Nephron (organoid): ENCODE measurements around the gene N4BP2L2.

Experiments
- H3K27ac Mint-ChIP-seq, 3 experiments: 2 replicates each; pipeline ENCODE4 v1.8.0; 2020; ENCODE audit warnings: mixed read lengths in 3 of 3, mild to moderate bottlenecking in 2 of 3, moderate library complexity in 1 of 3
- H3K27me3 Mint-ChIP-seq: 2 replicates; pipeline ENCODE4 v1.8.0; 2021; ENCODE audit warnings: low read depth, mild to moderate bottlenecking, moderate library complexity, mixed read lengths
- H3K36me3 Mint-ChIP-seq: 2 replicates; pipeline ENCODE4 v1.8.0; 2020; ENCODE audit warnings: low read depth, mixed read lengths
- H3K4me1 Mint-ChIP-seq: 2 replicates; pipeline ENCODE4 v1.8.0; 2020; ENCODE audit warnings: mixed read lengths
- H3K4me3 Mint-ChIP-seq, 3 experiments: 2 replicates each; pipeline ENCODE4 v1.8.0; 2020; ENCODE audit warnings: mild to moderate bottlenecking in 3 of 3, mixed read lengths in 3 of 3, moderate library complexity in 2 of 3
- H3K9me3 Mint-ChIP-seq: 2 replicates; pipeline ENCODE4 v1.8.0; 2020; ENCODE audit warnings: mixed read lengths
- TF ChIP-seq, protein P1 (sequence below), 3 experiments: fragments of 200-600 bp; sonication (generic); IDR thresholded peaks; one replicate each; pipeline ENCODE4 v1.5.0; 2021; ENCODE audit warnings: antibody characterized with exemption in 3 of 3; ENCODE audit not compliant: unreplicated experiment in 3 of 3

Gene N4BP2L2

DNA sequence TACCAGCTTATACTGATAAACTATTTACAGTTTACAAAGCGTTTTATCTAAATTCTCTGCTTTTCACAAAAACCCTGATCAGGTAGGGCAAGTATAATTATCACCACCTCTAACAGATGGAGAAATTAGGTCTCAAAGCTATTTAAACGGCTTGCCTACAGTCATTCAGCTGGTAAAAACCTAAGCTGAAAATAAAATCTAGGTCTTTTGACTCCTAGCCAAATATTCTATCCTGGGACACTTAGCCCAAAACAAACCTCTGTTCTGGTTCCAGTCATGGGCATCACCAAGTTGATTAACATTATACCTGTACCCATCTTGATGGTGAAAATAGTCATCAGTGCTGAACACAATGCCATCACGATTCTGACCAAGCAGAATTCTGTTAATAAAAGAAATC, 11.4 kb downstream of the N4BP2L2 start:
- H3K4me3 Mint-ChIP-seq = no peak overlapping the region
- H3K27me3 Mint-ChIP-seq = no peaks in the 10 kb centered on the region
- H3K27ac Mint-ChIP-seq = no peak overlapping the region
- H3K9me3 Mint-ChIP-seq = no peaks in the 10 kb centered on the region
- TF ChIP-seq, protein P1, sequence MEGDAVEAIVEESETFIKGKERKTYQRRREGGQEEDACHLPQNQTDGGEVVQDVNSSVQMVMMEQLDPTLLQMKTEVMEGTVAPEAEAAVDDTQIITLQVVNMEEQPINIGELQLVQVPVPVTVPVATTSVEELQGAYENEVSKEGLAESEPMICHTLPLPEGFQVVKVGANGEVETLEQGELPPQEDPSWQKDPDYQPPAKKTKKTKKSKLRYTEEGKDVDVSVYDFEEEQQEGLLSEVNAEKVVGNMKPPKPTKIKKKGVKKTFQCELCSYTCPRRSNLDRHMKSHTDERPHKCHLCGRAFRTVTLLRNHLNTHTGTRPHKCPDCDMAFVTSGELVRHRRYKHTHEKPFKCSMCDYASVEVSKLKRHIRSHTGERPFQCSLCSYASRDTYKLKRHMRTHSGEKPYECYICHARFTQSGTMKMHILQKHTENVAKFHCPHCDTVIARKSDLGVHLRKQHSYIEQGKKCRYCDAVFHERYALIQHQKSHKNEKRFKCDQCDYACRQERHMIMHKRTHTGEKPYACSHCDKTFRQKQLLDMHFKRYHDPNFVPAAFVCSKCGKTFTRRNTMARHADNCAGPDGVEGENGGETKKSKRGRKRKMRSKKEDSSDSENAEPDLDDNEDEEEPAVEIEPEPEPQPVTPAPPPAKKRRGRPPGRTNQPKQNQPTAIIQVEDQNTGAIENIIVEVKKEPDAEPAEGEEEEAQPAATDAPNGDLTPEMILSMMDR (IDR thresholded peaks at IDR 0.05; ENCODE audit: unreplicated experiment in 3 of 3) = no peak
- H3K36me3 Mint-ChIP-seq = peaks cover 55% of the 10 kb centered on the region
- peaks cover 32% of the 10 kb centered on the region for H3K4me1 Mint-ChIP-seq

DNA sequence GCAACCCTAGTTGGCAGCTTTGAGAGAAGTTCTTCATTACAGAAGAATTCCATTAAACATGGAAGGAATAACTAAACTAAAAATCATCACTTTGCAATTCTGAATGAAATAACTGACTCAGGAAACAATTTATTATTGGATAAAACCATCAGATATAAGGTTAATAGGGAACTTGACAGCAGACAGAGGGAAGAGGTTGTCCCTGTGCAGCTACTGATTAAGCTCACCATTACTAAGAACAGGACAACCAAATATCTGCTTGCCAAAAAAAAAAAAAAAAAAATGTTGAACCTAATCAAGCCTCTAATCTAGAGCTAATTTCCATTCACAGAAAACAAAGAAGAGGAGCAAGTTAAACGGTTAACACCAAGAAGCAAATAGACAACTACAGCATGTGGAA, 12.8 kb downstream of the N4BP2L2 start:
- peaks cover 51% of the 10 kb centered on the region for H3K36me3 Mint-ChIP-seq
- TF ChIP-seq, protein P1 (IDR thresholded peaks at IDR 0.05; ENCODE audit: unreplicated experiment in 3 of 3) = no peak
- H3K4me1 Mint-ChIP-seq = peaks cover 18% of the 10 kb centered on the region
- no peaks in the 10 kb centered on the region for H3K27me3 Mint-ChIP-seq
- no peak overlapping the region for H3K4me3 Mint-ChIP-seq
- no peak overlapping the region for H3K27ac Mint-ChIP-seq
- no peaks in the 10 kb centered on the region for H3K9me3 Mint-ChIP-seq

DNA sequence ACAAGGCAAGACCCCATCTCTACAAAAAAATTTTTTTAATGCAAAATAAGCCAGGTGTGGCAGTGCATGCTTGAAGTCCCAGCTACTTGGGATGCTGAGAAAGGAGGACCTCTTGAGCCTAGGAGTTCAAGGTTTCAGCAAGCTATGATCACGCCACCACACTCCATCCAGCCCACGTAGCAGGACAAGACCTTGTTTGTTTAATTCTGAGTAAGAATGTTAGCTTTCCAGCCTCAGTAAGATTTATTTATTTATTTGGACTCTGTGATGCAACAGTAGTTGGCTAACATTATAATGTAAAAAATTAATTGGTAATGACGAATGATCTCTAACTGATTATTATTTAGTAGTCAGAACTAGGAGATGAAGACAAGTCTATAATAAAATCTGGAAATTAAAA, 23.3 kb downstream of the N4BP2L2 start:
- Mint-ChIP-seq H3K9me3 (no peaks in the 10 kb centered on the region), H3K27ac (no peak overlapping the region), H3K4me1 (no peaks in the 10 kb centered on the region), H3K4me3 (no peak overlapping the region), H3K27me3 (no peaks in the 10 kb centered on the region), H3K36me3 (peaks cover 65% of the 10 kb centered on the region)
- TF ChIP-seq, protein P1 (IDR thresholded peaks at IDR 0.05; ENCODE audit: unreplicated experiment in 3 of 3) = no peak

DNA sequence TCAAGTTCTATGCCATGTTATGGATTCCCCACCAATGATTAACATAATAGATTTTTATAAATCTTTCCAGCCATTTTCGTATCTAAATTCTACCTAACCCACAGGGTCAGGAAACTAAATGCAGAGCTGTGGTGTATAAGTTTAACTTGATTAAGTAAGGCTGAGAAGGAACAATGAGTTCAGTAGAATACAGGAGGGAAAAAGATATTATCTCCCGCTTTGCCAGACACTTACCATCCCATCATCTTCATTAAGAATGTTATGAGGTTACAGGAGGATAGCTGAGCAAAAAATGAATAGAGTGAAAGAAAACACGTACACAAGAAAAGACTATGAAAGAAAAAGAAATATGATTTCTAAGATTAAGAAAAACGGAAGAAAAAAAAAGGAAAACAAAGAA, 27.1 kb downstream of the N4BP2L2 start:
- Mint-ChIP-seq H3K4me1 (no peaks in the 10 kb centered on the region), H3K27me3 (no peaks in the 10 kb centered on the region), H3K36me3 (peaks cover 44% of the 10 kb centered on the region), H3K4me3 (no peak overlapping the region), H3K27ac (no peak overlapping the region), H3K9me3 (no peaks in the 10 kb centered on the region)
- TF ChIP-seq, protein P1 (IDR thresholded peaks at IDR 0.05; ENCODE audit: unreplicated experiment in 3 of 3) = no peak

DNA sequence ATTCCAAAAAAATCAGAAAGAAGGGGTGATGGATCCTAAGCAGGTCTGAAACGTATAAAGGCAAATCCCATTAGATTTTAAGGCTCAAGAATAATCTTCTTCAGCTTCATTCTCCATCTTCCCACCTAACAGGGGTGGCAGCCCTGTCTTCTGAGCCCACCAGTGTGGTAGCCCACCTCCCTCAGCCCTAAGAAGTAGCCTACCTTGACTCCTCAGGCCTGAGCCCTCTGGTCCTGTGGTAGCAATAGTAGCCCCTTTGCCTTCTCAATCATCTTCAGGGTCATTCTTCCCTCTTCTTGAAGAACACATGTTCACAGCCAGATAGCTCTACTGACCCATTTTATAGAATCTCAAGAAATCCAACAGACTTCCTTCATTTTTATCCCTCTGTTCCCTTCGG, 33.7 kb downstream of the N4BP2L2 start:
- Mint-ChIP-seq H3K4me3 (no peak overlapping the region), H3K4me1 (no peaks in the 10 kb centered on the region), H3K27me3 (no peaks in the 10 kb centered on the region), H3K27ac (no peak overlapping the region), H3K9me3 (no peaks in the 10 kb centered on the region), H3K36me3 (peaks cover 18% of the 10 kb centered on the region)
- TF ChIP-seq, protein P1 (IDR thresholded peaks at IDR 0.05; ENCODE audit: unreplicated experiment in 3 of 3) = no peak

DNA sequence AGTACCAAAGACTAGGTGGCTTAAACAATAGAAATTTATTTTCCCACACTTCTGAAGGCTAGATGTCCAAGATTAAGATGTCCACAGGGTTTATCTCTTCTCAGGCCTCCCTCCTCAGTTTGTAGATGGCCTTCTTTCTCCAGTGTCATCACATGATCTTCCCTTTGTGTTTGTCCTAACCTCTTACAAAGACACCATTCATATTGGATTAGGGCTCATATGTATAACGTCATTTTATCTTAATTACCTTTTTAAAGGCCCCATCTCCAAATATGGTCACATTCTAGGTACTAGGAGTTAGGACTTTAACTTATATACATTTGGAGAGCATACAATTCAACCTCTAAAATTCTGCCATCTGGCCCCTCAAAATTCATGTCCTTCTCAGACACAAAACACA, 34.3 kb downstream of the N4BP2L2 start:
- Mint-ChIP-seq H3K9me3 (no peaks in the 10 kb centered on the region), H3K4me1 (no peaks in the 10 kb centered on the region), H3K27me3 (no peaks in the 10 kb centered on the region), H3K27ac (no peak overlapping the region), H3K36me3 (peaks cover 13% of the 10 kb centered on the region), H3K4me3 (no peak overlapping the region)
- TF ChIP-seq, protein P1 (IDR thresholded peaks at IDR 0.05; ENCODE audit: unreplicated experiment in 3 of 3) = no peak
